HG02981 (cell line): ENCODE data around the gene CTDNEP1.

Source experiments
- ATAC-seq: cut with Tn5 transposase; IDR thresholded peaks from one replicate; pipeline ENCODE4 v1.9.1; 2021; ENCODE audit warnings: mild to moderate bottlenecking, moderate library complexity; ENCODE audit not compliant: unreplicated experiment

The CTDNEP1 gene

DNA sequence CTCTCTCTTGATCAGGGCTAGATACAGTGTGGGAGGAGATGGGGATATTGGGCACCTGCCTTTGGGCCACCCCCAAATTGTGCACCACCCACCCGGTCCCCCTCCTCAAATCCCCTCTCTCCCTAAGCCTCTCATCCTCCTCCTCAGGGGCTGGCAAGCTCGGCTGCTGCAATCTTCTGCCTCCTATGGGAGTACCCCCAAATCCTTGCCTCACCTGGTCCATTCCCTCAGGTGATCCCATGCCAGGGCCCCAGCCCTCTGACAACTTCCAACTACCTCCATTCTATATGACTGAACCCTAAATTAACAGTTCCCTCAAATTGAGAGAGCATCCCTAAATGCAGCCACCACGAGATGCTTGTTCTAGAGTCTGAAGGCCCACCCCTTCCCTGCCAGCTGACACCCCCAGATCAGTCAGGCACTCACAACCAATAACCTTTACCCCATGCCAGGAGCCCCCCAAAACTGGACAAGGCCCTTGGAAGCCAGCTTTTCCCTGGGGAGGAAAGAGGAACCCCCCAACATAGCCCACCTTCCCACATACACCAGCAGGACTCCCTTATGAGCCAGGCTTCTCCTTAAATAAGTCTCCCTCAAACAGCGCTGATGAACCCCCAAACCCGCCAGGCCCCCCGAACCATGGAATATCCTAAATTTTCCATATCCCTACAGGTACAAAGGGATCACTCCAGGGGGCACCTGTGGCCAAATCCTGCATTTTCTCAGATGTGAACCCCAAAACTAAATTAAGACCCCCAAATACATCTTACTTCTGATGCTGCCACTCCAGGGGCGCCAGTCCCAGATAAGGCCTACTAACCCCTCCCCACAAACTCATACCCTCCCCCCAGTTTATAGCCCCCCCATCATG is 35.1 kb downstream of the CTDNEP1 start:
- no peak for ATAC-seq

GRCh38 chr17:7215652-7216180 is 35.8 kb downstream of the CTDNEP1 start:
- no peak for ATAC-seq

DNA sequence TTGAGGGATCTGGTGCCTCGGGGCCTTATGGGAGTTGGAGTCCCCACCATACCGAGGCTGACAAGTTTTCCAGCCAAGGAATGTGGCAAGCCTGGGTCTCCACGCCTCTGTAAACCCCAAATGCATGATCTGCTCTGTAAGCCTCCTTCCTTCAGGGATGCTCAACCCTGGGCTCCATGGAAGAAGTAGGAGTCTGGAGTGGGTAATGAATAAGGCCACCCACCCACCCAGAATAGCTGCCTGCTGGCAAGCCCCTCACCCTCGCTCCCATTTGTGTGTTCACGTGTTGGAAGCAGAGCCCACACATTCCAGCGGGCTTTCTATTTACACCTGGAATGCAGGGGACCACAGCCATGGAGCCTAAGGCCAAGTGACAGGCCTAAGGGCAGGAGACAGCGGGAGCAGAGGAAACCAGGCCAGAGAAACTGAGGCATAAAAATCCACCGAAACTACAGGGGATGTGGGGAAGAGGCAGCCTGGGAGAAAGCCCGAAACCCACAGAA is 36.3 kb downstream of the CTDNEP1 start:
- ATAC-seq = no peak

DNA sequence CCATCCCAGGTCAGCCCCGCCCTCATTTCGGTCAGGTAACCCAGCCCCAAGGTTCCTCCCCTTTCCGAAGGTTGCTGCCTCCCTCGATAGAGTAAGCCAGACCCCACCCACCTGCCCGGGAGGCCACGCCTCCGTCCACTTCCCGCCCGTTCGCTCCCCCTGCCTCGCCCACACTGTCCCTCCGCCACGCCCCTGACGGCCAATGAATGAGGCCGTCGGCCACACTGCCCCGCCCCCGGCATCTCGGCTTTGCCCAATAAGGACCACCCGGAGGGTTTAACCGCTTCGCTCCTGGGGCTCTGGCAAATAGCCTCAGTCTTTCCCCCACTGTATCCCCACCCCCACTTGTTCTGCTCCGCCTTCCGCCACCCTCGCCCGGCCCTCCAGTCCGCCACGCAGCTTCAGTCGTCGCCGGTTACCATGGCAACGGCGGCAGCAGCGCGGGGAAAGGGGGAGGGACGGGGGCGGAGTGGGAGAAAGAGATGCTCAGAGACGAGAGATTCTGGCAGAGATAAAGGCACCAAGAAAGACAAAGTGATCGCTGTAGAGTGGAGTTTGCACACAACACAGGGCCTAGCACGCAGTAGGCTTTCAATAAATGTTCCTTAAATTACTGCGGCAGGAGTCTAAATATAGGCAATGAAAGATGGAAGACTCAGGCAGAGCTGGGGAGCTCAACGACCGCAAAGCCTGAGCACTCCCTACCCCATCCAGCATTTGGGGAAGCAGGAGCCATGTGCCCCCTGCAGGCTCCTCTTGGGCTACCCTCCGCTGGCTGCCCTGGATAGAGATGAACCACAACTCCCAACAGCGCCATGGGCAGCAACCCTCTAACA is 37.0 kb downstream of the CTDNEP1 start:
- ATAC-seq = peak; percentile 70

DNA sequence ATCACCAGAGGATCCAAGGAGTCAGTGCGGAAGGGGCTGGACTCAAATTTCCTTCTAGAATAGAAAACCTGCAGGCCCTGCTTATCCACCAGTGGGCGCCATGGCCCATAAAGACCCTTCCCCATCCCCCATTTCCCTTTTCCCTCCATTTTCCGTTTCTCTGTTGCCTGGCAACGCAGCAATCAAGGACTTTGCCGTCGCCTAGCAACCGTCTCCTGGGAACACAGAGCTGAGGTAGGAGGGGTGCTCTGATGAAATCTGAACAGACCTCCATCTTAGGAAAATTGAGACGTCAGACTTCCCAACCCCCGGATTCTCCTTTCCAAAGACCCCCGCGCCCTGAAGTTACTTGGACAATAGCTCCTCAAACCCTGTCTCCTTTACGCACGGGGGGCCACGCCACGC is 37.6 kb downstream of the CTDNEP1 start:
- ATAC-seq = no peak

GRCh38 chr17:7211491-7212273 is 39.9 kb downstream of the CTDNEP1 start:
- ATAC-seq = no peak

DNA sequence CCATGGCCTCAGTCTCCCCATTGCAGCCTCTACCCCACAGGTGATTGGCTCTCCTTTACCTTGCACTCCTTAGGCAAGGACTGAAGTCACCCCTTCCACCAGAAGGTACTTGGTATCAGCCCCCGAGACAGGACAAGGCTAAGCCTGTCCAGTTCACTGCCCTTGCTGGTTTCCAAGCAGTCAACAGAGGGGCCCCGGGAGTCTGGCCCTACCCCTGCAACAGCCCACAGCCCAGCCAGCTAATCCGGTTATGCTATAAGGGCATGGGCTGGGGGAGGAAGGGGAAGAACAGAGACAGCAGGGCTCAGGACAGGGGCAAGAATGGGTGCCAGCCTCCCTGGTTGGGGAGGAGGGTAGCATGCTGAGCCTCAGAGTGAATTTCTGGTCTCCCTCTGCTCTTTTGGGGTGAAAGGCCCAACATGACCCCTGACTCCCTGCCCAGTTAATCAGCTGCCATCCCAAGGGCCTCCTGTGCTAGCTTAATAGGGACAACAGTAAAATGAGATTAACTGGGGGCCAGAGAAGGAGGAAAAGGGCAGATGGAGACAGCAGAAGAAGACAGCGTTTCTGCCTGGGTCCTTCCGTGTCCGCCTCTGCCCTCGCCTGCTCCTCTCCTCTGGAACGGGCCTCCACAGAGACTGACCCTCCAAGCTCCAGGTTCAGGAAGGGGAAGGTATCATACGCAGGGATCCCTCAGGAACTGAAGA is 42.6 kb downstream of the CTDNEP1 start:
- ATAC-seq = no peak

- no peak for ATAC-seq
These were observed 43.4 kb downstream of the CTDNEP1 start for GRCh38 chr17:7208027-7208571.

DNA sequence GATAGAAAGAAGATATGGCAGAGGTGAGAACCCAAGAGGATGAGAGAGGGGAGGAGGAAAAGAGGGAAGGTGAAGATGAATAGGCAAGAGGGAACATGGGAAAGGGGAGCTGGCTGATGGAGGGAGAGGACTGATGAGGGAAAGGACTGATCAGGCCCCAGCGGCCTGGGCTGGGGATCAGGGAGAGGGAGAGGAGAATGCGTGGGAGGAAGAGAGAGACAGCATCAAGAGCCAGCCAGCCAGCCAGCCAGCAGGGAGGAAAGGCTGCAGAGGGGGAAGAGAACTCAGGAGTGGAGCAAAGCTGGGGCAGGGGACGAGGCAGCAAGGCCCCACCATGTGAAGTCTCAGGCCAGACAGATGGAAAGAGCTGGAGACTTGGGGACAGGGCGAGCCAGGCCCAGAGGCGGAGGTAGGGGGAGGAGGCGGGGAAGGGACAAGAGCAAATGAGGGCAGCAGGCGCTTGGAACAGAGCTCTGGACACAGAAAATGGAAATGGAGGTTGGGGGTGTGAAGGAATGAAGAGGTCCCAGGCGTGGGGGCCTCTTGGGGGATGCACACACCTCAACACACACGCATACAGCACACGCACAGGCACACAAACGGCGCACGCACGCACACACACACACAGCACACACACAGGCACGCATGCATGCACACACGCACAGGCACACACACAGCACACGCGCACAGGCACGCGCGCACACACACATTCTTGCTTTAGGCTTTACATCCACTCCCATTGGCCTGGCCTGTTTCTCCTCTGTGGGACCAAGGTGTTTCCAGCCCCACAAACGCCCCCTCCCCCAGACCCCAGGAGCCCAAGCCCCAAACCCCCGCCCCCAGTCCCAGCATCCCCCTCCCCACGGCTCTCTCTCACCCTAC is 44.2 kb downstream of the CTDNEP1 start:
- no peak for ATAC-seq

- no peak for ATAC-seq
These were observed 46.0 kb downstream of the CTDNEP1 start for GRCh38 chr17:7205561-7205960.

DNA sequence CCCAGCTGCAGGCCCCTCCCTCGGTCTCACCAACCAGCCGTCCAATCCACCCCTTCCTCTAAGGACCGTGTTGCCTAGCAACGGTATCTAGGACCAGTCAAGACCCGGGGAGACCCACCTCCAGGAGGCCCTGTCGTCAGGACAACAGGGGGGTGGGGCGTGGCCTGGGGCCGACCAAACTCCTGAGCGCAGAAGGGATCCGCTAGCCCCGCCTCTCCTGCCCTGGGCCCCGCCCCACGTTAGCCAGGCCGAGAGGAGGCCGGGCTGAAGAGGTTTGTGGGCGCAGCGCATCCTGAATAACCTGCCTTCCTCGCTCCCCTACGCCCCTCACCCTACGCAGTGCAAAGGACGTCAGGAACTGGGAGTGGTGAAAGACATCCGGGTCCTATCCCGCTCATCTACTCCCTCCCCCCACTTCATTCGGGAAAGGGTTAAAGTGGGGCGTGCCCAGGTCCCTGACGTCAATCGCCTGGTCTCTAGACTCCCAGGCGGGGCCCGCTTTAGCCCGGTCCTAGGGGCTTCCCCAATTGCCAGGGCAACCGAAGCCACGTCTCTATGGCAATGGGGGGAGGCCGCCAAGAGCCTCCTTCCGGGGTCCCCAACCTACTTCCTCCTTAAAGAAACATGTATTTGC is 46.6 kb downstream of the CTDNEP1 start:
- peak; percentile 86 for ATAC-seq

GRCh38 chr17:7204336-7204735 is 47.2 kb downstream of the CTDNEP1 start:
- no peak for ATAC-seq

GRCh38 chr17:7203391-7203790 is 48.1 kb downstream of the CTDNEP1 start:
- no peak for ATAC-seq

- ATAC-seq = no peak
These were observed 54.7 kb downstream of the CTDNEP1 start for GRCh38 chr17:7196651-7197401.

DNA sequence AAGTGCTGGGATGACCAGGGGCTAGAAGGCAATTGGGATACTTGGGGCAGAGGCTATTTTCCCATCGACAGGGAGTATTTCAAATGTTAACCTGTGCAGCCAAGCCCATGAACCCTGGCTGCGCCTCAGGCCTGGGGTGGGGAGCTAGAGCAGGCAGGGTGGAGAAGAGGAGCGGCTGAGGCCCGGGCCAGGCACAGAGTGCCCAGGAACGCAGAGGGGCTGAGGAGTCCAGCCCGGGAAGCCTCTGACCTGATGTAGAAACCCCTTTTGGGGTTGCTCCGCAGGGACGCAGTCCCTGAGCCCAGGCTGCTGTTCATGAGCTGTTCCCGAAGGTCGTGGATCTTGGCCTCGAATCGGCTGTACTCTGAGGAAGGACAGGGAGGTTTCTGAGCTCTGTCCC is 55.6 kb downstream of the CTDNEP1 start:
- no peak for ATAC-seq
